Loucy (cell line): ENCODE results near the gene CACNA2D4.

ENCODE experiments used
- CTCF ChIP-seq: fragments of 200-600 bp; sonication (generic); conservative IDR thresholded peaks from 2 replicates; pipeline ENCODE4 v1.5.1; 2014; ENCODE audit warnings: mild to moderate bottlenecking, antibody characterized with exemption, low read length
- EZH2phosphoT487 ChIP-seq: fragments of 200-600 bp; IDR thresholded peaks from 2 replicates; pipeline ENCODE4 v1.6.1; 2018; ENCODE audit warnings: antibody characterized with exemption, mild to moderate bottlenecking, moderate library complexity, borderline replicate concordance

DNA sequence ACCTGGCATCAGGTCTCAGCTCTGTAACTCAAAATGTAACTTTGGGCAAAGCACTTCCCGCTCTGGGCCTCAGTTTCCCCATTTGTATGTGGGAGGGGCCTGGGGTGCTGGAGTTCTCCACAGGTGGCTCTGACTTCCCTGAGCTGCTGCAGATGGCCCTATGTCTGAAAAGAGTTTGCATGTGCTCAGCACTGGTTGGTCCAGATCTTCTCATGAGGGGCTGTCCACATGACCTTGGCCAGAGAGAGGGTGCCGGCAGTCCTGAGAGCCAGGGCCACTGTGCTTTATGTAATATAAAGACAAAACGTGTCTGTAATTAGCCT is 7.2 kb upstream of the CACNA2D4 start:
- TF ChIP-seq CTCF = no peak
- TF ChIP-seq EZH2phosphoT487 = no peak
